Muscle layer of colon (tissue), 2 donors: ENCODE measurements around the gene SLIT3.

Source experiments
- H3K27ac ChIP-seq: one replicate; pipeline ENCODE4 v1.7.0; 2013; ENCODE audit warnings: low read depth, mild to moderate bottlenecking, low read length, moderate library complexity
- H3K27me3 ChIP-seq, 2 donors: one replicate each; pipeline ENCODE4 v1.7.0; 2013; ENCODE audit warnings: low read length in 2 of 2, mild to moderate bottlenecking in 2 of 2; ENCODE audit not compliant: insufficient read depth in 2 of 2, control insufficient read depth in 1 of 2
- H3K36me3 ChIP-seq: one replicate; pipeline ENCODE4 v1.7.0; 2013; ENCODE audit warnings: mild to moderate bottlenecking, low read length; ENCODE audit not compliant: insufficient read depth
- H3K4me1 ChIP-seq: one replicate; pipeline ENCODE4 v1.7.0; 2013; ENCODE audit warnings: mild to moderate bottlenecking, low read length; ENCODE audit not compliant: insufficient read depth
- H3K4me3 ChIP-seq, 2 donors: one replicate each; pipeline ENCODE4 v1.7.0; 2013; ENCODE audit warnings: low read length in 2 of 2, low read depth in 1 of 2, mild to moderate bottlenecking in 1 of 2, moderate library complexity in 1 of 2
- H3K9ac ChIP-seq: one replicate; pipeline ENCODE4 v1.7.0; 2013; ENCODE audit warnings: low read length
- H3K9me3 ChIP-seq: one replicate; pipeline ENCODE4 v1.7.0; 2013; ENCODE audit warnings: mild to moderate bottlenecking, low read length
- donor health status: abdominal sarcoma.
- donor health status: Adenocarcinoma of cecum.

Gene SLIT3

DNA sequence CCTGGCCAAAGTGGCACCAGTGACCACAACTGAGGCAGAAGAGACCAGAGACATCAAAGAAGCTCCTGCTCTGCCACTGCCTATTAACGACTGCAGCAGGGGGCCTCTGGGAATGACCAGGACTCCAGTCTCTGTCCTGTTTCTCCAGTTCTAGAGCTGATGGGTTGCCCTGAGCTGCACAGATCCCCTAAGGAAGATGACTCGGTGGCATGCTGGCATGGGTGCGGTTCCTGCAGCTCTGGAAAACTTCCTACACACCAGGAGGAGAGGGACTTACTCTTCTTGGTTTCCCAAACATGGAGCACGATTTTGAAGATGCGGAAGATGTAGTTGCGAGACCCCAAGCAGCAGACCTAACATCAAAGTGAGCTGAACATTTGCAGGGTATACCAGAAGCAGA is 2.7 kb downstream of the SLIT3 start:
- Histone ChIP-seq H3K36me3 (no peaks in the 10 kb centered on the region), H3K4me3 (peak overlapping the region in 1 of 2 donors; percentile 8), H3K9me3 (no peaks in the 10 kb centered on the region)

DNA sequence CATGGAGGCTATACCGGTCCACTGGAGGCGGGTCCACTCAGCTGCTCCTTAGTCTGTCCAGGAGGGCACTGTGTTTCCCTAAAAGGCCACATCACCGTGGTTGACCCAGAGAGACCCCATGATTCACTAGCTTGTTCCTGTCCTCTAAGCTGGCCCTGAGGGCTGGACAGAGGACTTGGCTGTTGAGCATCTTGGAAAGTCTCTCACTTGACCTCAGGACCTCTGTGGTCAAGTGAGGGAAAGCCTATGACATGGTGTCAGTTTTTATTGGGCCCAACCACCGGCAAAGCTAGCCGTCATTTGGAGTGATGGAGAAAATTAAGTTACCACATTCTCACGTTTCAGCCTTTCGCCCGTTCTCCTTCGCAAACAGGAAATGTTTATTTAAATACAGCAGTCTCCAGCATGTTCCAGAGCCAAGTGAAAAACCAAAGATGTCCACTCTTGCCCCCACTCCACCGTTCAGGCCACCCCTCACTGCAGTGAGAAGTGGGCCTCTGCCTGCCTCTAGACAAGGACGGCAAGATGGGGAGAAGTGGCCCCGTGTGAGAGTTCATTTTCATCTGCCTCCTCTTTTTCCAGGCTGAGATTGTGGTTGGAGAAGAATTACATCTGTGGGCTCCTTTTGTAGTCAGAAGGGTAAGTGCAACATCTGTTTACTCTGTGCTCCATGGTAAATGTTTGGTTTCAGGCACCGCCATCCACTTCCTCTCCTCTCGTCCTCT is 4.4 kb downstream of the SLIT3 start:
- H3K4me1 ChIP-seq = peaks cover 54% of the 10 kb centered on the region
- peak overlapping the region; percentile 60 for H3K27ac ChIP-seq
- no peak overlapping the region for H3K4me3 ChIP-seq

More for the DNA sequence above, 2.7 kb downstream of the SLIT3 start:
- Histone ChIP-seq H3K27ac (no peak overlapping the region), H3K27me3 (no peaks in the 10 kb centered on the region), H3K4me1 (peaks cover 65% of the 10 kb centered on the region), H3K9ac (no peak overlapping the region)

DNA sequence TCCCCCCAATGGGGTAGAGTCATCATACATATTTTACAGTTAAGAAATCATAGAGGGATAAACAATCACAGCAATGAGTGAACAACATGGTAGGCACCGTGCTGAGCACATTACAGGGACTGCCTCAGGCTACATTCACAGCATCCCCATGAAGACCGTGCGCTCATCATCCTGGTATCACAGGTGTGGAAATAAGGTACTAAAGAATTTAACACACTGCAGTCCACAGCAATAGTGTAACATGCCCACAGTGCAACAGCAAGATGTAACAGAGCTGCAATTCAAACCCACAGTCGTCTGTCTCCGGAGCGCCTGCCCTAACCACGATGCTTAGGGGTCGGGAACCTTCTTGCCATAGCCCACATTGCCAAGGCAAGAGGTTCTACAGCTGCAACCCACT is 5.6 kb downstream of the SLIT3 start:
- H3K9ac ChIP-seq = no peak overlapping the region
- no peak overlapping the region for H3K27ac ChIP-seq
- peaks cover 51% of the 10 kb centered on the region for H3K4me1 ChIP-seq
- no peaks in the 10 kb centered on the region for H3K9me3 ChIP-seq
- no peak overlapping the region for H3K4me3 ChIP-seq
- H3K27me3 ChIP-seq = no peaks in the 10 kb centered on the region
- no peaks in the 10 kb centered on the region for H3K36me3 ChIP-seq

More for the DNA sequence above, 4.4 kb downstream of the SLIT3 start:
- no peak overlapping the region for H3K9ac ChIP-seq
- no peaks in the 10 kb centered on the region for H3K9me3 ChIP-seq
- H3K36me3 ChIP-seq = no peaks in the 10 kb centered on the region
- H3K27me3 ChIP-seq = no peaks in the 10 kb centered on the region

DNA sequence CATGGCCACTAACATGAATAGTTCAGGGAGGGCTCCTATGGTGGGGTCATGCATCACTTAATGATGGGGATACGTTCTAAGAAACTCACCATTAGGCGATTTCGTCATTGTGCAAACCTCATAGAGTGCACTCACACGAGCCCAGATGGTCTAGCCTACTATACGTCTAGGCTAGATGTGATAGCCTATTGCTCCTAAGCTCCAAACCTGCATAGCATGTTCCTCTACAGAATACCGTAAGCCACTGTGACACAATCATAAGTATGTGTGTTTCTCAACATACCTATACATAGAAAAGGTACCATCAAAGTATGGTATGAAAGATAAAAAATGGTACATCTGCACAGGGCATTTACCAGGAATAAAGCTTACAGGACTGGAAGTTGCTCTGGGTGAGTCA is 6.3 kb downstream of the SLIT3 start:
- H3K4me3 ChIP-seq = no peak overlapping the region
- H3K4me1 ChIP-seq = peaks cover 58% of the 10 kb centered on the region
- no peaks in the 10 kb centered on the region for H3K27me3 ChIP-seq
- no peak overlapping the region for H3K9ac ChIP-seq
- H3K27ac ChIP-seq = no peak overlapping the region
- H3K9me3 ChIP-seq = no peaks in the 10 kb centered on the region
- H3K36me3 ChIP-seq = no peaks in the 10 kb centered on the region

DNA sequence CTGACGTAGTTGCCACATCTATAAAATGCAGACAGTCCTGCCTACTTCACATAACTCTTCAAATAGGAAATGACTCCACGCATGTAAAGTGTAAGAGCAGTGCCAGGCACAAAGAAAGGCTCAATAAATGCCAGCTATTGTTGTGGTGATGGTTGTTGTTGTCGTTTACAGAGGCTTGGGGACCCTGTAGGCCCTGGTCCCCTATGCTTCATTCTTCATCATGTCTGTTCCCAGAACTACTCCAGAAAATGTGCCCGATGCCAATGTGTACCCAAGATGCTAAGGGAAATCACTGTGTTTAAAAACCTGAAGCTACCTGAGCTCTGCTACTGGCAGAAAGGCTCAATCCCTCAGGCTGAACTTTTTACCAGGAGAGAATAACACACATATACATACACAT is 9.1 kb downstream of the SLIT3 start:
- Histone ChIP-seq H3K27me3 (no peaks in the 10 kb centered on the region), H3K36me3 (no peaks in the 10 kb centered on the region), H3K9ac (no peak overlapping the region), H3K27ac (no peak overlapping the region), H3K4me3 (no peak overlapping the region), H3K4me1 (peaks cover 60% of the 10 kb centered on the region), H3K9me3 (no peaks in the 10 kb centered on the region)

DNA sequence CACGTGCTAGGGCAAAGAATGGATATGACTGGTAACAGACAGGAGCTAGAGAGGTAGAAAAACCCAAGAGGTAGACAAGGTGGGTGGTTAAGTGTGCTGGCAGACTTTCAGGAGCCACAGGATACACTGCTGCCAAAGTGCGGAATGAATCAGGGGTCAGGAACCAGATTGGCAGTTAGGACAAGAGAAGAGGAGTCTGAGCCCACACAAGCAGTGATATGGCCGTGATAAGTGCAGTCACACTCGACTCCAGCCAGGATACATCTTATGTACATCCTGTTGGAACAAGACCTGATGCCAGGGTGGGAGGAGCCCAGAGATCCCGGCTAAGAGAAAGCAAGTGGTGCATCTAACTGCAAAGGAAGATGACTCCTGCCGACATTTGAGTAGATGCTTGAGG is 10.0 kb downstream of the SLIT3 start:
- Histone ChIP-seq H3K27ac (no peak overlapping the region), H3K36me3 (no peaks in the 10 kb centered on the region), H3K9me3 (no peaks in the 10 kb centered on the region), H3K4me1 (peaks cover 58% of the 10 kb centered on the region), H3K4me3 (no peak overlapping the region), H3K27me3 (no peaks in the 10 kb centered on the region), H3K9ac (no peak overlapping the region)

DNA sequence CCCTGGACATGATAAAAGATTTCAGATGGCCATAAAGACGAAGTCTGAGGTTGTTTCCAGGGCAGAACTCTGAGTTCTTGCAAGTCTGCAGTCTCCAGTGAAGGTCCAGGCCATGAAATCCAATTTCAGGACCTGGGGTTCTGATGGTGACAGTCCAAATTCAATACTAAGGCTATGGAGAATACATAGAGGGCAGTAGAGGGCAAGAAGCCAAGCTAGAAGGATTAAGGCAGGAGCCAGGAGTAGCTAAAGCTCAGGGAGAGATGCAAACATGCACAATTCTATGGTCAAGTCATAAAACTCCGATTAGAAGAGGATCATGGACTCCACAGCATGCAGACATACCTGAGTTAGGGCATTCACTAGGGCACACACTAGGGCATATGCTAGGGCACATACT is 11.4 kb downstream of the SLIT3 start:
- Histone ChIP-seq H3K36me3 (no peaks in the 10 kb centered on the region), H3K4me1 (peaks cover 55% of the 10 kb centered on the region), H3K9me3 (peaks cover 5% of the 10 kb centered on the region), H3K9ac (no peak overlapping the region), H3K27ac (peak overlapping the region; percentile 69), H3K27me3 (no peaks in the 10 kb centered on the region), H3K4me3 (no peak overlapping the region)

DNA sequence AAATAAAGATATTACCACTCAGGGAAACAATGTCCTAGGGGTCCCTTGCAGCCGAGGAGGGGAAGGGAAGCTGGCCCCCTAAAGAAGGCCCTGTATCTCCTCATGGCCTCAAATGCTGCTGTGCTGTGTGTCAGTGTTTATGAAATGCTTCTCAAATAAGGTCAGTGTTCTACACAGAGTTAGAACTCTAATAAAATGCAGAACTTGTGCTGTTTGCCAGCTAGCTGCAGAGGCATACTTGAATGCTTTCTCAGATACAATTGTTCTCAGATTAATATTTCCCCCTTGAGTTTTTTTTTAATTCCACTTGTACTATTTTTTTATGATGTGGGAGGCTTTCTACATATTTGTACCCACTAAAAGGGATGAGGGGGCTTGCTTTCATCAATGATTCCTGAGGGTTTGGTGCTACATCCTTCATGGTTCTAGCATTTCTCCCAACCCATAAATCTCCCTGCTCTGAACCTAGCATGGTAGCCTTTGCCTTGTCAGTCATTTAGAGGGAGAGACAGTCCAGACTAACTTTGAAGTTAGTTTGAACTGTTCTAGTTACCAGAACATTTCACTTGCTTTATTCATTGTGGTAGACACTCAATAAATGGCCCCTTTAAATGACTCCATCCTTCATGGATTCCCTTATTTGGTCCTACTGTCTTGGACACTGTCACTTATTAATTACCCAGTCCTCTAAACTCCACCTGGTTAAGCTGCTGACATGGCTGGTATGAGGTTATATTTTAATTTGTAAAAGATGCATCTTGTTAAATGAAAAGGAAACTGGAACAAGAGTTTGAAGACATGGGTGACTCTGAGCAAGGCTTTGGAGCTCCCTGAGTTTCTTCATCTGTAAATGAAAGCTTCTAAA is 12.6 kb downstream of the SLIT3 start:
- Histone ChIP-seq H3K9me3 (peaks cover 5% of the 10 kb centered on the region), H3K36me3 (no peaks in the 10 kb centered on the region), H3K4me1 (peaks cover 62% of the 10 kb centered on the region), H3K27me3 (no peaks in the 10 kb centered on the region), H3K4me3 (no peak overlapping the region), H3K27ac (peak overlapping the region; percentile 85), H3K9ac (no peak overlapping the region)

DNA sequence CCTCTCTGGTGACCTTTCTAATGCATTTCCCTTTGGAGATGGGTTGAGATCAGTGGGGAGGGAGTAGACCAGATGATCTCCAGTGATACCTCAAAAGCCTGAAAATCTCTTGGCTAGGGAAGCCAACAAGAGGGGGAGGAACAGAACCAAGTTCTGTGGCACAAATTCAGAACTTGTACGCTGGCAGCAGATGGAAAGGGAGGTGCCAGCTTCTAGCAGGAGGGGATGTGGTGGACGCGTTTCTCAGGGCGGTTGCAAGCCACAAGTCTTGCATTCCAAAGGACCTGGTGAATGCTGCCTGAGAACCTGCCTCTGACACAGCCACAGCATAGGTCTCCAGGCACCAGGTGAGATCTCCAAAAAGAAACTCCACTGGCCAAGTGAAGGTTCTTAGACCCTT is 13.4 kb downstream of the SLIT3 start:
- H3K36me3 ChIP-seq = no peaks in the 10 kb centered on the region
- H3K27ac ChIP-seq = peak overlapping the region; percentile 85
- H3K9ac ChIP-seq = no peak overlapping the region
- peaks cover 62% of the 10 kb centered on the region for H3K4me1 ChIP-seq
- peaks cover 5% of the 10 kb centered on the region for H3K9me3 ChIP-seq
- H3K27me3 ChIP-seq = no peaks in the 10 kb centered on the region
- no peak overlapping the region for H3K4me3 ChIP-seq

DNA sequence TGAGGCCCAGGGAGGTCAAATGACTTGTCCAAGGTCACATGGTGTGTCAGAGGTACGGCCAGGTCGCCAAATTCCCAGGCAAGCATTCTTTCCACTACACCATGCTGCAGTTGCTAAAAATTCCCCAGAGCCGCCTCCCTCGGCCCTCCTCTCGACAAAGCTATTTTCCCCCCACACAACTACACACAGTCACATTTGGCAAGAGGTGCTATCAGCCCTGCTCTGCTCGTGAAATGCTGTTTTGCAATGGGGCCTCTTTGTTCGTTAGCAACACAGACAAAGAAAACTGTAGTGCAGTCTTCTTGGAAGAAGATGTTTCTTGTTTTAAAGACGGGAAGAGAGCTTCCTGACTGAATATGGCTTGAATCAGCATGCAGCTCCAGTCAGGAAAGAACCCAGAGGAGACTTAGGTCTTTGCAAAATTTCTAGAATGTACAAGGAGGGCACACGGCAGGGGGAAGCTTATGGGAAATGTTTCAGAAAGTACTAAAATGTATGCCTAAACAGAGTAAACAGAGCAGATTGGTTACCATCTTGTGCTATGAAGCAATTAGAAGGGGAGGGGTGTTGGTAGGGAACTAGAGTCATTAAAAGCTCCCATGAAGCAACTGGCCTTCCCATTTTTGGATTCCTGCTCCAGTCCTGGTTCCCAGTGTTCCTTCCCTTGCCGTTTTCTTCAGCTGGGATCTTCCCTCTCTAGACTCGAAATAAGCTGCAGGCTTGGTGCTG is 14.2 kb downstream of the SLIT3 start:
- H3K4me3 ChIP-seq = no peak overlapping the region
- H3K36me3 ChIP-seq = no peaks in the 10 kb centered on the region
- H3K27ac ChIP-seq = peak overlapping the region; percentile 85
- H3K9ac ChIP-seq = no peak overlapping the region
- H3K9me3 ChIP-seq = peaks cover 5% of the 10 kb centered on the region
- H3K27me3 ChIP-seq = no peaks in the 10 kb centered on the region
- H3K4me1 ChIP-seq = peaks cover 59% of the 10 kb centered on the region

DNA sequence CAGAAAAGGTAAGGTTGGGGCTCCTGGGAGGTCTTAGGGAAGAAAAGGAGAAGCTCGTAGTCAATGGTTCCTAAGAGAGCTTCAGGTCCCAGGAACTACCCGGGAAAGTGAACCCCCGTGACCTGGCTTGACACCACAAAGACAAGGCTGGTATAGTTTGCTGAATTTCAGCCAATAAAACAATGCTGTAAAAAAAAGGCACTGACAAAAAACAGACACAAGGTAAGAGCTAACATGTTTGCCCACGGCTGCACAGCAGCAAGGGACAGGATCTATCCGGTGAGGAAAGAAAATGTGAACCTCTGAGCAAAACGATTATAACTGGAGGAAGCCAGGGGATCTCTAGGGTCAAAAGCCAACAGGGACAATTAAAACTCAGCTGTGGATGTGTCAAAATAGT is 17.1 kb downstream of the SLIT3 start:
- H3K9ac ChIP-seq = no peak overlapping the region
- H3K4me3 ChIP-seq = no peak overlapping the region
- peaks cover 42% of the 10 kb centered on the region for H3K4me1 ChIP-seq
- no peaks in the 10 kb centered on the region for H3K27me3 ChIP-seq
- H3K36me3 ChIP-seq = no peaks in the 10 kb centered on the region
- peaks cover 5% of the 10 kb centered on the region for H3K9me3 ChIP-seq
- peak overlapping the region; percentile 43 for H3K27ac ChIP-seq
